ENCODE results near the gene MSI2.
A peak's percentile ranks its signal among the peaks of the same experiment; 100 is the strongest.

The MSI2 gene

GRCh38 chr17:57234061-57234738, 22.1 kb upstream of the MSI2 start:
- in situ Hi-C loops (cut with MboI; ENCODE audit: low sequenced_read_pairs) = loop anchor here (10.0 kb wide), 1 partner anchor 501 kb away; no protein-coding TSS in a partner anchor
- no peaks in the 10 kb centered on the region for H3K9me3 ChIP-seq
- no peak for DNase-seq (ENCODE audit: low spot score in 2 of 2)

GRCh38 chr17:57234739-57235092, 21.6 kb upstream of the MSI2 start:
- no peaks in the 10 kb centered on the region for H3K4me1 ChIP-seq
- H3K9me3 ChIP-seq = no peaks in the 10 kb centered on the region
- H3K27me3 ChIP-seq (ENCODE audit: low read depth) = no peaks in the 10 kb centered on the region
- no peak overlapping the region for H3K4me3 ChIP-seq
- in situ Hi-C loops (cut with MboI; ENCODE audit: low sequenced_read_pairs) = loop anchor here (10.0 kb wide), 1 partner anchor 500 kb away; no protein-coding TSS in a partner anchor
- H3K36me3 ChIP-seq (replicated peaks) = no peaks in the 10 kb centered on the region
- DNase-seq (ENCODE audit: low spot score in 2 of 2) = no peak

More at GRCh38 chr17:57234061-57234738, 22.1 kb upstream of the MSI2 start:
- no peak overlapping the region for H3K4me3 ChIP-seq
- H3K36me3 ChIP-seq (replicated peaks) = no peaks in the 10 kb centered on the region
- H3K27me3 ChIP-seq (ENCODE audit: low read depth) = no peaks in the 10 kb centered on the region
- no peaks in the 10 kb centered on the region for H3K4me1 ChIP-seq

DNA sequence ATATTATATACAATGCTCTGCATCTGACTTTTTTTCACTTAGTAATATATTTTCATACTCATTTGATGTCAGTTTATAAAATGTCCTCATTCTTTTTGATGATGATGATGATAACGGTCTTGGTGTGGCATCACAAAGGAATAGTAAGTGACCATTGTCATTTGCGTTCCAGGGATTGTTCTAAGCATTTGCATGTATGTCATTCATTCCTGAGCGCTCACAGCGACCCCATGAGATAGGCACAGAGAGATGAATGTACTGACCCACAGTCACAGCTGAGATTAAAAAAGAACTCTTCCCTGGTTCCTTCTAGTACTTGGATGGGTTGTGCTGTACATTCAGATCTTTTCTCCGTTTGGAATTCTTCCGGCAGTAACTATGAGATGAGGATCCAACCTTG, 21.2 kb upstream of the MSI2 start:
- H3K4me1 ChIP-seq = no peaks in the 10 kb centered on the region
- in situ Hi-C loops (cut with MboI; ENCODE audit: low sequenced_read_pairs) = loop anchor here (10.0 kb wide), 1 partner anchor 500 kb away; no protein-coding TSS in a partner anchor
- H3K36me3 ChIP-seq (replicated peaks) = no peaks in the 10 kb centered on the region
- H3K27me3 ChIP-seq (ENCODE audit: low read depth) = no peaks in the 10 kb centered on the region
- H3K9me3 ChIP-seq = no peaks in the 10 kb centered on the region
- H3K4me3 ChIP-seq = no peak overlapping the region
- DNase-seq (ENCODE audit: low spot score in 2 of 2) = no peak

- no peak for DNase-seq (ENCODE audit: low spot score in 2 of 2)
- in situ Hi-C loops (cut with MboI; ENCODE audit: low sequenced_read_pairs) = loop anchor here (10.0 kb wide), 1 partner anchor 498 kb away; no protein-coding TSS in a partner anchor
- no peaks in the 10 kb centered on the region for H3K9me3 ChIP-seq
- H3K27me3 ChIP-seq (ENCODE audit: low read depth) = peaks cover 2% of the 10 kb centered on the region; the same call in 1 of the 2 replicates
- H3K36me3 ChIP-seq (replicated peaks) = no peaks in the 10 kb centered on the region
- H3K4me3 ChIP-seq = no peak overlapping the region
- H3K4me1 ChIP-seq = no peaks in the 10 kb centered on the region
Measured at GRCh38 chr17:57236686-57237299, 19.5 kb upstream of the MSI2 start.

- no peak overlapping the region for H3K4me3 ChIP-seq
- H3K36me3 ChIP-seq (replicated peaks) = no peaks in the 10 kb centered on the region
- no peaks in the 10 kb centered on the region for H3K9me3 ChIP-seq
- H3K4me1 ChIP-seq = no peaks in the 10 kb centered on the region
- in situ Hi-C loops (cut with MboI; ENCODE audit: low sequenced_read_pairs) = no loop called here
- H3K27me3 ChIP-seq (ENCODE audit: low read depth) = peaks cover 2% of the 10 kb centered on the region; the same call in 1 of the 2 replicates
- DNase-seq (ENCODE audit: low spot score in 2 of 2) = no peak
Measured at GRCh38 chr17:57240648-57241047, 15.7 kb upstream of the MSI2 start.

DNA sequence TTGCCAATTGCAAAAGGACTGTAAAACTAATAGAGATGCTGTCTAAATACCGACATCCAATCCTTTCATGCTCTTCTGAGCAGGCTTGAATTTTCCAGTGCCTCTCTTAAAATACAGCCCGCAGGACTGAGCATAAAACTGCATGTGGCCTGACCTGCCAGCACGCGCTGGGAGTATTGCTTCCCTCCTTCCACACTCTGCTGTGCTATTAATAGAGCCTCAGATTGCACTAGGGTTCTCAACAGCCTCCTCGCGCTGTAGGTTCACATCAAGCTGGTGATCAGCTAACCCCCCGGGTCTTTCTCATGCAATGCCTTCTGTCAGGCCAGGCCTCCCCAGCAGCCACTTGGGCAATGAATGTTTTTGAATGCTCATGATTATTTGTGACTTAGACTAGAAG, 14.2 kb upstream of the MSI2 start:
- H3K4me3 ChIP-seq = no peak overlapping the region
- in situ Hi-C loops (cut with MboI; ENCODE audit: low sequenced_read_pairs) = no loop called here
- peaks cover 2% of the 10 kb centered on the region; the same call in 1 of the 2 replicates for H3K27me3 ChIP-seq (ENCODE audit: low read depth)
- no peaks in the 10 kb centered on the region for H3K4me1 ChIP-seq
- DNase-seq (ENCODE audit: low spot score in 2 of 2) = no peak
- H3K36me3 ChIP-seq (replicated peaks) = no peaks in the 10 kb centered on the region
- no peaks in the 10 kb centered on the region for H3K9me3 ChIP-seq

GRCh38 chr17:57243171-57243622, 13.1 kb upstream of the MSI2 start:
- H3K4me3 ChIP-seq = no peak overlapping the region
- H3K9me3 ChIP-seq = no peaks in the 10 kb centered on the region
- in situ Hi-C loops (cut with MboI; ENCODE audit: low sequenced_read_pairs) = no loop called here
- peaks cover 2% of the 10 kb centered on the region; the same call in 1 of the 2 replicates for H3K27me3 ChIP-seq (ENCODE audit: low read depth)
- H3K36me3 ChIP-seq (replicated peaks) = no peaks in the 10 kb centered on the region
- DNase-seq (ENCODE audit: low spot score in 2 of 2) = peak; percentile 64 to 83
- no peaks in the 10 kb centered on the region for H3K4me1 ChIP-seq

DNA sequence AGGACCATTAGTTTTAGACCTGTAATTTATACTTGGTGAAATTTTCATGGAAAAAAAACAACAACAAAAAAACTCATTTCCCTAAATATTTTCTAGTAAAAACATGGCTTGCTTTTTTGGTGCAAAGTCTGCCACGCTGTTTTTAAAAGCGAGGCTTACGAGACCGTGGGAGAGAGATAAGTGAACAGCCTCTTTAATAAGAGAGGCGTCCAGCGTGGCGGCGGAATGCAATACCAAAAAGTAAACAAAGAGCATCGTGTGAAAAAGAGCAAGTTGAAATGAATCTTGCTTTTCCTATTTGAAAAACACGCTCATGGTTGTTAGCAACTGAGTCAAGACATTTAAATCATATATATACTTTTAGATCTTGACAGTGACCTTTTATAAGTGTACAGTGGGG, 10.5 kb upstream of the MSI2 start:
- Histone ChIP-seq H3K27me3 (ENCODE audit: low read depth) (peaks cover 2% of the 10 kb centered on the region; the same call in 1 of the 2 replicates), H3K4me3 (no peak overlapping the region), H3K36me3 (replicated peaks) (no peaks in the 10 kb centered on the region), H3K9me3 (no peaks in the 10 kb centered on the region), H3K4me1 (no peaks in the 10 kb centered on the region)
- DNase-seq (ENCODE audit: low spot score in 2 of 2) = no peak
- in situ Hi-C loops (cut with MboI; ENCODE audit: low sequenced_read_pairs) = no loop called here

GRCh38 chr17:57246257-57246656, 10.1 kb upstream of the MSI2 start:
- no peaks in the 10 kb centered on the region for H3K4me1 ChIP-seq
- no peaks in the 10 kb centered on the region for H3K9me3 ChIP-seq
- no peaks in the 10 kb centered on the region; the same call in 1 of the 2 replicates for H3K27me3 ChIP-seq (ENCODE audit: low read depth)
- no peak overlapping the region for H3K4me3 ChIP-seq
- in situ Hi-C loops (cut with MboI; ENCODE audit: low sequenced_read_pairs) = no loop called here
- no peak for DNase-seq (ENCODE audit: low spot score in 2 of 2)
- H3K36me3 ChIP-seq (replicated peaks) = no peaks in the 10 kb centered on the region

- peaks cover 2% of the 10 kb centered on the region; the same call in 1 of the 2 replicates for H3K9me3 ChIP-seq
- H3K27me3 ChIP-seq (ENCODE audit: low read depth) = no peaks in the 10 kb centered on the region
- no peak for DNase-seq (ENCODE audit: low spot score in 2 of 2)
- H3K4me3 ChIP-seq = no peak overlapping the region
- H3K36me3 ChIP-seq (replicated peaks) = no peaks in the 10 kb centered on the region
- in situ Hi-C loops (cut with MboI; ENCODE audit: low sequenced_read_pairs) = no loop called here
- H3K4me1 ChIP-seq = no peaks in the 10 kb centered on the region
Measured at GRCh38 chr17:57247261-57247660, 9.1 kb upstream of the MSI2 start.

DNA sequence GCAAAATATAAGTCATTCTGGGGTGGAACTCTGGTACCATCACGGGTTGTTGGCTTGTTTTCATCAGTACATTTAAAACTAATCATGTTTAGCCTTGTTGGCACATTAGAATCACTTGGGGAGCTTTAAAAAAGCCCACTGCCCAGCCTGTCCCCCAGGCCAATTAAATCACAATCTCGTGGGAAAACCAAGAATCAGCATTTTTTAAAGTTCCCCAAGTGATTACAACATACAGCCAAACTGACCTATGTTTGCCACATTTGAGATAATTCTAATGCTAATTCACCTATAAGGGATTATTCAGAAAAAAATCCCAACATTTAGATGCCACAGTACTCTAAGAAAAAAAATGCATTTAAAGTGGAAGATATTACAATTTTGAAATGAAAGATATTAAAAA, 8.4 kb upstream of the MSI2 start:
- no peaks in the 10 kb centered on the region for H3K4me1 ChIP-seq
- no peak overlapping the region for H3K4me3 ChIP-seq
- in situ Hi-C loops (cut with MboI; ENCODE audit: low sequenced_read_pairs) = no loop called here
- no peaks in the 10 kb centered on the region for H3K27me3 ChIP-seq (ENCODE audit: low read depth)
- H3K36me3 ChIP-seq (replicated peaks) = no peaks in the 10 kb centered on the region
- H3K9me3 ChIP-seq = peaks cover 2% of the 10 kb centered on the region; the same call in 1 of the 2 replicates
- no peak for DNase-seq (ENCODE audit: low spot score in 2 of 2)

DNA sequence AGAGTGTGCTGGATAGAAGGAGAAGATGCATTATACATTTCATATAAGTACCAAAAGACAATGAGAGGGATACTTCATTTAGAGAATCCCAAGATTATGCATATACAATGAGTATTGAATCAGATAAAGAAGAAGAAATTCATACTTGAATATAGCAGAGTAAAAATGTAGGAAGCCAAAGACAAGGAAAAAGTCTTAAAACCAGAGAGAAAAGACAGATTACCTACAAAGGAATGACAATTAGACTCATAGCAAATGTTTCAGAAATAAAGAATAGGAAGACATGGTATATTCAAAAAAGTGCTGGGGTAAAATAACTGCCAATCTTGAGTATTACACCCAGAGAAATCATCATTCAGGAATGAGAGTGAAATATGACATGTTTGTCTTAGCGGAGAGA, 6.8 kb upstream of the MSI2 start:
- in situ Hi-C loops (cut with MboI; ENCODE audit: low sequenced_read_pairs) = no loop called here
- no peak overlapping the region for H3K4me3 ChIP-seq
- H3K9me3 ChIP-seq = peaks cover 2% of the 10 kb centered on the region; the same call in 1 of the 2 replicates
- H3K4me1 ChIP-seq = no peaks in the 10 kb centered on the region
- no peak for DNase-seq (ENCODE audit: low spot score in 2 of 2)
- no peaks in the 10 kb centered on the region for H3K36me3 ChIP-seq (replicated peaks)
- H3K27me3 ChIP-seq (ENCODE audit: low read depth) = no peaks in the 10 kb centered on the region

- H3K9me3 ChIP-seq = peaks cover 2% of the 10 kb centered on the region; the same call in 1 of the 2 replicates
- in situ Hi-C loops (cut with MboI; ENCODE audit: low sequenced_read_pairs) = no loop called here
- DNase-seq (ENCODE audit: low spot score in 2 of 2) = no peak
- H3K27me3 ChIP-seq (ENCODE audit: low read depth) = no peaks in the 10 kb centered on the region
- H3K4me3 ChIP-seq = no peak overlapping the region
- no peaks in the 10 kb centered on the region for H3K36me3 ChIP-seq (replicated peaks)
- no peaks in the 10 kb centered on the region; the same call in none of the 2 replicates for H3K4me1 ChIP-seq
Measured at GRCh38 chr17:57251211-57251787, 5.0 kb upstream of the MSI2 start.
